ENCODE data around the gene B4GALT5.

B4GALT5 gene

GRCh38 chr20:49658508-49658907 is 55.2 kb downstream of the B4GALT5 start:
- Histone ChIP-seq H3K27ac (no peak overlapping the region), H3K4me2 (no peak overlapping the region), H3K9me3 (replicated peaks in 1 of 11) (no peaks in the 10 kb centered on the region), H4K20me1 (peaks cover 77 to 99% (median 92%) of the 10 kb centered on the region in 11 experiments), H3K9ac (no peak overlapping the region), H3K4me3 (no peak overlapping the region), H3K4me1 (peaks cover 29 to 57% (median 37%) of the 10 kb centered on the region in 10 experiments), H3K27me3 (no peaks in the 10 kb centered on the region), H3K36me3 (peaks cover 27 to 54% (median 38%) of the 10 kb centered on the region in 11 experiments)
- TF ChIP-seq Cebpa-rat (IDR thresholded peaks at IDR 0.05): no peak

GRCh38 chr20:49657118-49657901 is 56.4 kb downstream of the B4GALT5 start:
- H3K9me3 ChIP-seq (replicated peaks in 1 of 11): no peaks in the 10 kb centered on the region
- H3K27ac ChIP-seq: no peak overlapping the region
- H3K4me3 ChIP-seq: no peak overlapping the region
- H3K36me3 ChIP-seq: peaks cover 39 to 66% (median 50%) of the 10 kb centered on the region in 11 experiments
- H3K27me3 ChIP-seq: no peaks in the 10 kb centered on the region
- no peak for TF ChIP-seq Cebpa-rat (IDR thresholded peaks at IDR 0.05)
- no peak overlapping the region for H3K9ac ChIP-seq
- 0 out of 22 replicates have a peak overlapping the region, but pooled peaks of 1 of the 11 experiments have one; percentile 0 for H3K4me2 ChIP-seq
- H3K4me1 ChIP-seq: peaks cover 24 to 48% (median 29%) of the 10 kb centered on the region in 10 experiments
- H4K20me1 ChIP-seq: peaks cover 69 to 98% (median 86%) of the 10 kb centered on the region in 11 experiments

DNA sequence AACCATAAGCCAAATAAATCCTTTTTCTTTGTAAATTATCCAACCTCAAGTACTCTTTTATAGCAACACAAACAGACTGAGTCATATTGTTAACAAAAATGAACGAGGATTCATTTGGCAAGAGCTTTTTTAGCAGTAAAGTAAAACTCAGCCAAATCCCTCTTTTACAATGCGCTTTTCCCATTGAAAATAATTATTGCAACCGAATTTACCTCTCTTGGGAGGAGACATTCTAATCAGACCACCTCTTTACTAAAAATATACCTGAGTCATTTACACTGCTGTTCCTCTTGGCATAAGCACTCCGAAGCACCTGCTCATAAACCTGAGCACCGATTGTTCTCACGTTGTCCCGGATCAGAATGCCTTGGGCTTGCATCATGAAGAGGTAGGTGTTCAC is 57.4 kb downstream of the B4GALT5 start:
- Histone ChIP-seq H3K9ac (no peak overlapping the region), H3K4me1 (peaks cover 14 to 39% (median 20%) of the 10 kb centered on the region in 10 experiments), H4K20me1 (peaks cover 60 to 98% (median 86%) of the 10 kb centered on the region in 11 experiments), H3K36me3 (peaks cover 48 to 76% (median 58%) of the 10 kb centered on the region in 11 experiments), H3K9me3 (replicated peaks in 1 of 11) (no peaks in the 10 kb centered on the region), H3K27me3 (no peaks in the 10 kb centered on the region), H3K4me2 (peak overlapping the region in 8 of 11 experiments; percentile 22 to 52 (median 42); a peak in 8 of 22 replicates), H3K27ac (no peak overlapping the region), H3K4me3 (no peak overlapping the region)
- TF ChIP-seq Cebpa-rat (IDR thresholded peaks at IDR 0.05): no peak

- Histone ChIP-seq H3K27ac (no peak overlapping the region), H3K4me2 (no peak overlapping the region), H3K27me3 (no peaks in the 10 kb centered on the region), H3K9me3 (replicated peaks in 1 of 11) (no peaks in the 10 kb centered on the region), H3K4me3 (no peak overlapping the region), H4K20me1 (peaks cover 36 to 90% (median 74%) of the 10 kb centered on the region in 11 experiments), H3K36me3 (peaks cover 62 to 89% (median 78%) of the 10 kb centered on the region in 11 experiments), H3K4me1 (peaks cover 12 to 35% (median 15%) of the 10 kb centered on the region in 10 experiments), H3K9ac (no peak overlapping the region)
- no peak for TF ChIP-seq Cebpa-rat (IDR thresholded peaks at IDR 0.05)
Measured at GRCh38 chr20:49653925-49654434, 59.7 kb downstream of the B4GALT5 start.

DNA sequence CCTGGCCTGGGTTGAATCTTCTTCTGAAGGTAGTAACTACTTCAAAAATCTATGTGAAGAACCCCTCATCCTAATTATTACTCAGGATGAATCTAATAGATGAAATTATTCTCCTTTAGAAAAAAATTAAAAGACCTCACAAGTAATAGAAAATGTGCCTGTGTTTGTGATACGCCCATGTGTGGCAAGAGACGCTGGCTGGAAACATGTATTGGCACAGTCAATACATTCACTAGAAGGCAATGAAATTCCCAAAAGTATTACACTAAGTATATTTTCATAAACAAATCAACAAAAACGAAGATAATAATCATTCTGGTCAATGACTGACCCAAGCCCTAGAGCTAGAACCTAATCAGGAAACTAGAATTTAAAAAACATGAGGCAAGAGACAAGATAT is 64.0 kb downstream of the B4GALT5 start:
- H4K20me1 ChIP-seq: peaks cover 0 to 77% (median 31%) of the 10 kb centered on the region in 11 experiments; a peak in 15 of 22 replicates
- no peak overlapping the region for H3K4me3 ChIP-seq
- H3K4me2 ChIP-seq: no peak overlapping the region
- no peaks in the 10 kb centered on the region for H3K4me1 ChIP-seq
- peaks cover 89 to 100% (median 97%) of the 10 kb centered on the region in 11 experiments for H3K36me3 ChIP-seq
- H3K27me3 ChIP-seq: no peaks in the 10 kb centered on the region
- no peak for TF ChIP-seq Cebpa-rat (IDR thresholded peaks at IDR 0.05)
- no peak overlapping the region for H3K9ac ChIP-seq
- no peaks in the 10 kb centered on the region for H3K9me3 ChIP-seq (replicated peaks in 1 of 11)
- H3K27ac ChIP-seq: no peak overlapping the region

DNA sequence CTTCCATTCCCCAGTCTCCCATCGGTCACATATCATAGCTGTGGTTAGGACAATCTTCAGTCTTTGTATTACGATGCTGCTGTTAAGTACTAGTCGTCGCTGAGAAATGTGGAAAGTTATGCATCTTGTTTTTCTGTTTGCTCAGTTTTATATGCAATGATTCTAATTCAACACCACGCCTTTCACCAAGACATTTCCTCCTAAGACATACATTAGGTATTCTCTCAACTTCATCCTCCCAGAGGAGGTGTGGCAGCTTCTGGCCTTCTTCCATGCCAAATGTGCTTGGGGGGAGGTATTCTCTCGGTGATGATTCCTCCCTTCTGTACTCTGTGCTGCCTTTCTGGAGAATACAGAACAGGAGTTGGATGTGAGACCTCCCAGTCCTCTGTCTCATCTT is 66.1 kb downstream of the B4GALT5 start:
- H3K27ac ChIP-seq: no peak overlapping the region
- no peak for TF ChIP-seq Cebpa-rat (IDR thresholded peaks at IDR 0.05)
- no peak overlapping the region for H3K9ac ChIP-seq
- H4K20me1 ChIP-seq: peaks cover 0 to 68% (median 15%) of the 10 kb centered on the region in 11 experiments; a peak in 11 of 22 replicates
- no peaks in the 10 kb centered on the region for H3K4me1 ChIP-seq
- no peaks in the 10 kb centered on the region for H3K9me3 ChIP-seq (replicated peaks in 1 of 11)
- H3K4me2 ChIP-seq: no peak overlapping the region
- peaks cover 89 to 100% (median 97%) of the 10 kb centered on the region in 11 experiments for H3K36me3 ChIP-seq
- H3K4me3 ChIP-seq: no peak overlapping the region
- no peaks in the 10 kb centered on the region for H3K27me3 ChIP-seq

DNA sequence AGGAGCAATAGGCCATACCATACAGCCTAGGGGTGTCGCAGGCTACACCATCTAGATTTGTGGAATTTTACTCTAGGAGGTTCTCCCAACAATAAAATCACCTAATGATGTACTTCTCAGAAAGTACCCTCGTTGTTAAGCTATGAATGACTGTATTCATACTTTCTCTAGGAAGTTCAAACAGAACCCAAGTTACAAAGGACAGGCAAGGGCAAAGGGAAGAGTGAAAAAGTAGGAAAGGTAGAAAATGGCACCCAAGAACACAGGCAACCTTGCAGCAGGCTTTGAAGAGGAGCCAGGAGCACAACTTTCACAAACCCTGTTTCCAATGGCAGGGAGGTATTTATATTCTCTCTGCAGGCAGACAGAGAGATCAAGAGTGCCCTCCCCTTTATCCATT is 67.2 kb downstream of the B4GALT5 start:
- no peak for TF ChIP-seq Cebpa-rat (IDR thresholded peaks at IDR 0.05)
- Histone ChIP-seq H3K27ac (no peak overlapping the region), H4K20me1 (peaks cover 0 to 65% (median 12%) of the 10 kb centered on the region in 11 experiments; a peak in 11 of 22 replicates), H3K9ac (no peak overlapping the region), H3K27me3 (no peaks in the 10 kb centered on the region), H3K9me3 (replicated peaks in 1 of 11) (no peaks in the 10 kb centered on the region), H3K36me3 (peaks cover 91 to 100% (median 97%) of the 10 kb centered on the region in 11 experiments), H3K4me2 (no peak overlapping the region), H3K4me3 (no peak overlapping the region), H3K4me1 (no peaks in the 10 kb centered on the region)

DNA sequence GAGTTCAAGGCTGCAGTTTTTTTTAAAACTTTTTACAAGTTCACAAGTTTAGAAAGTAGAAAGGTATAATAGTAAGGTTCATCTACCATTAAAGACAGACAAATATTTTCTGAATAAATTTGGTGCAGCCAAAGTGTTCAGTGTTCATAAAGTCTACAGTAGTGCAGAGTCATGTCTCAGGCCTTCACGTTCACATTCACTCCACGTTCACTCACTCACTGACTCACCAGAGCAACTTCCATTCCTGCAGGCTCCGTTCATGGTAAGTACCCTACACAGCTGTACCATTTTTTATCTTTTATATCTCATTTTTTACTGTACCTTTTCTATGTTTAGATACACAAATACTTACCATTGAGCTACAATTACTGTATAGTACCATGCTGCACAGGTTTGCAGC is 67.6 kb downstream of the B4GALT5 start:
- Histone ChIP-seq H3K4me2 (no peak overlapping the region), H3K9ac (no peak overlapping the region), H3K9me3 (replicated peaks in 1 of 11) (no peaks in the 10 kb centered on the region), H3K4me3 (no peak overlapping the region), H4K20me1 (peaks cover 0 to 67% (median 8%) of the 10 kb centered on the region in 11 experiments; a peak in 11 of 22 replicates), H3K27ac (no peak overlapping the region), H3K4me1 (no peaks in the 10 kb centered on the region), H3K27me3 (no peaks in the 10 kb centered on the region), H3K36me3 (peaks cover 93 to 100% (median 98%) of the 10 kb centered on the region in 11 experiments)
- no peak for TF ChIP-seq Cebpa-rat (IDR thresholded peaks at IDR 0.05)

DNA sequence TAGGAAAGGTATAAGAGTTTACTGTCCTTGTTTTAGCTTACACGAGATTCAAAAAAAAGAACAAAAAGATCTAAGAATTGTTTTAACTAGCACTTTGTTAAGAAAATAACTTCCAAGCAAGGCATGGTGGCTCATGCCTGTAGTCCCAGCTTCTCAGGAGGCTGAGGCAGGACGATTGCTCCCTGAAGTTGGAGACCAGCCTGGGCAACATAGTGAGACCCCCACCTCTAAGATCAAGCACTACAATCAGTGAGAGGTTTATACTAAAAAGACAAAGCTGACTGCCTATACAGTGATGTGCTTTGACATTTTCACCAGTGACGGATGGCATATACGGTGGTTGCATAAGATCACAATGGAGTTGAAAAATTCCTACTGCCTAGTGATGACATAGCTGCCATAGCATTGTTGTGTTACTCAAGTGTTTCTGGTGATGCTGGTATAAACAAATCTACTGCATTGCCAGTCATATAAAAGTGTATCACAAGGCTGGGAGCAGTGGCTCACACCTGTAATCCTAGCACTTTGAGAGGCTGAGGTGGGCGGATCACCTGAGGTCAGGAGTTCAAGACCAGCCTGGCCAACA is 68.6 kb downstream of the B4GALT5 start:
- no peak overlapping the region for H3K4me3 ChIP-seq
- peaks cover 95 to 100% (median 100%) of the 10 kb centered on the region in 11 experiments for H3K36me3 ChIP-seq
- H3K4me2 ChIP-seq: no peak overlapping the region
- no peaks in the 10 kb centered on the region for H3K27me3 ChIP-seq
- peaks cover 0 to 64% (median 0%) of the 10 kb centered on the region in 11 experiments; a peak in 8 of 22 replicates for H4K20me1 ChIP-seq
- H3K4me1 ChIP-seq: no peaks in the 10 kb centered on the region
- no peak for TF ChIP-seq Cebpa-rat (IDR thresholded peaks at IDR 0.05)
- no peaks in the 10 kb centered on the region for H3K9me3 ChIP-seq (replicated peaks in 1 of 11)
- no peak overlapping the region for H3K27ac ChIP-seq
- no peak overlapping the region for H3K9ac ChIP-seq
